WTC11 (cell line): ENCODE results near the gene PTH1R. TPM values are rescaled to one million over a fixed set of nuclear protein-coding genes. Genes with fewer than 3 reads are reported as not detected.

ENCODE experiments used
- ATAC-seq: fragments of 200-7000 bp; cut with Tn5 transposase; 2 replicates; pipeline ENCODE4 v1.10.0; 2021; ENCODE audit warnings: mild to moderate bottlenecking, moderate library complexity
- CTCF ChIA-PET: fragments of 300-600 bp; sonication (Branson Sonifier 250); formaldehyde crosslinking; loops from one replicate; lab custom pipeline; 2021; ENCODE audit warnings: antibody characterized with exemption; lab: Charles Lee
- POLR2A ChIA-PET: fragments of 350-600 bp; sonication (Branson Sonifier 250); formaldehyde crosslinking; loops from one replicate; lab custom pipeline; 2021; ENCODE audit warnings: antibody characterized with exemption; lab: Charles Lee
- DNase-seq: peaks from one replicate; pipeline ENCODE4 v3.0.0; 2021; ENCODE audit warnings: low spot score
- H3K27ac Mint-ChIP-seq: 2 replicates; pipeline ENCODE4 v1.8.0; 2021; ENCODE audit warnings: mixed read lengths
- H3K27me3 Mint-ChIP-seq: 2 replicates; pipeline ENCODE4 v1.8.0; 2021; ENCODE audit warnings: low read depth, mild to moderate bottlenecking, moderate library complexity, mixed read lengths
- H3K36me3 Mint-ChIP-seq: 2 replicates; pipeline ENCODE4 v1.8.0; 2021; ENCODE audit warnings: mixed read lengths
- H3K4me1 Mint-ChIP-seq: 2 replicates; pipeline ENCODE4 v1.8.0; 2022; ENCODE audit warnings: mixed read lengths
- H3K4me3 Mint-ChIP-seq: 2 replicates; pipeline ENCODE4 v1.8.0; 2021; ENCODE audit warnings: mild to moderate bottlenecking, moderate library complexity, mixed read lengths
- H3K9me3 Mint-ChIP-seq: 2 replicates; pipeline ENCODE4 v1.8.0; 2021; ENCODE audit warnings: mixed read lengths
- AFF4 ChIP-seq: sonication (generic); formaldehyde crosslinking; IDR thresholded peaks from 2 replicates; pipeline ENCODE4 v1.8.1; 2023; ENCODE audit warnings: mild to moderate bottlenecking, missing genetic modification reagents, borderline replicate concordance
- CDX4 ChIP-seq: fragments of 250-450 bp; sonication (Bioruptor Pico); IDR thresholded peaks from 2 replicates; pipeline ENCODE4 v1.9.0; 2021; ENCODE audit warnings: moderate library complexity, mild to moderate bottlenecking, inconsistent platforms, borderline replicate concordance
- ESRRA ChIP-seq: sonication (generic); formaldehyde crosslinking; IDR thresholded peaks from 2 replicates; pipeline ENCODE4 v1.8.1; 2022; ENCODE audit warnings: mild to moderate bottlenecking, missing genetic modification reagents, borderline replicate concordance
- FOXJ3 ChIP-seq: sonication (generic); formaldehyde crosslinking; IDR thresholded peaks from 2 replicates; pipeline ENCODE4 v1.9.0; 2021; ENCODE audit warnings: missing genetic modification reagents, mild to moderate bottlenecking, borderline replicate concordance
- FOXP1 ChIP-seq: sonication (generic); formaldehyde crosslinking; IDR thresholded peaks from 2 replicates; pipeline ENCODE4 v1.8.0; 2022; ENCODE audit warnings: missing genetic modification reagents, mild to moderate bottlenecking, moderate library complexity, borderline replicate concordance
- GABPB1 ChIP-seq: sonication (generic); formaldehyde crosslinking; IDR thresholded peaks from 2 replicates; pipeline ENCODE4 v1.8.1; 2023; ENCODE audit warnings: mild to moderate bottlenecking, missing genetic modification reagents
- IRF1 ChIP-seq: sonication (generic); formaldehyde crosslinking; IDR thresholded peaks from 2 replicates; pipeline ENCODE4 v1.8.0; 2023; ENCODE audit warnings: missing genetic modification reagents
- NR2C2 ChIP-seq: sonication (generic); formaldehyde crosslinking; IDR thresholded peaks from 2 replicates; pipeline ENCODE4 v1.8.0; 2022; ENCODE audit warnings: mild to moderate bottlenecking, missing genetic modification reagents
- NR3C1 ChIP-seq: sonication (generic); formaldehyde crosslinking; conservative IDR thresholded peaks from 2 replicates; pipeline ENCODE4 v1.8.1; 2023; ENCODE audit warnings: low read depth, mild to moderate bottlenecking, missing genetic modification reagents
- RELA ChIP-seq: sonication (generic); formaldehyde crosslinking; IDR thresholded peaks from 2 replicates; pipeline ENCODE4 v1.8.1; 2022; ENCODE audit warnings: missing genetic modification reagents, mild to moderate bottlenecking, borderline replicate concordance
- SMAD3 ChIP-seq: sonication (generic); formaldehyde crosslinking; IDR thresholded peaks from 2 replicates; pipeline ENCODE4 v1.8.0; 2022; ENCODE audit warnings: missing genetic modification reagents, mild to moderate bottlenecking, borderline replicate concordance
- SP1 ChIP-seq: sonication (generic); formaldehyde crosslinking; conservative IDR thresholded peaks from 2 replicates; pipeline ENCODE4 v1.8.1; 2022; ENCODE audit warnings: missing genetic modification reagents
- ZNF121 ChIP-seq: sonication (generic); formaldehyde crosslinking; IDR thresholded peaks from 2 replicates; pipeline ENCODE4 v1.8.0; 2023; ENCODE audit warnings: missing genetic modification reagents
- ZNF232 ChIP-seq: sonication (generic); formaldehyde crosslinking; IDR thresholded peaks from 2 replicates; pipeline ENCODE4 v1.8.0; 2022; ENCODE audit warnings: mild to moderate bottlenecking, missing genetic modification reagents
- ZNF317 ChIP-seq: sonication (generic); formaldehyde crosslinking; IDR thresholded peaks from 2 replicates; pipeline ENCODE4 v1.8.1; 2023; ENCODE audit warnings: low read depth, mild to moderate bottlenecking, moderate library complexity, missing genetic modification reagents, borderline replicate concordance
- total RNA-seq: library from RNA; stranded (reverse); gene quantifications from 3 replicates; pipeline ENCODE4 v1.2.3, GENCODE V29; 2021
- TF ChIP-seq, protein P1 (sequence below): fragments of 200-600 bp; IDR thresholded peaks from 2 replicates; pipeline ENCODE4 v1.8.0; 2022; ENCODE audit warnings: antibody characterized with exemption
- TF ChIP-seq, protein P2 (sequence below): fragments of 250-450 bp; sonication (Bioruptor Pico); IDR thresholded peaks from 2 replicates; pipeline ENCODE4 v1.9.0; 2021; ENCODE audit warnings: mild to moderate bottlenecking
- TF ChIP-seq, protein P3 (sequence below): sonication (generic); formaldehyde crosslinking; IDR thresholded peaks from 2 replicates; pipeline ENCODE4 v1.8.0; 2022; ENCODE audit warnings: mild to moderate bottlenecking, missing genetic modification reagents

Gene PTH1R
- total RNA-seq, 1 experiment from 2014 or later = 12.0 TPM

- Mint-ChIP-seq H3K27me3 (peaks cover 43% of the 10 kb centered on the region), H3K36me3 (no peaks in the 10 kb centered on the region), H3K4me1 (0 out of 2 replicates have a peak, but pooled peaks cover 3% of the 10 kb centered on the region), H3K4me3 (no peak overlapping the region), H3K9me3 (no peaks in the 10 kb centered on the region), H3K27ac (no peak overlapping the region)
- CTCF ChIA-PET = interaction anchor here (0.9 to 4.7 kb wide), 4 partner anchors 9 to 36 kb away, joined by 3 to 20 read pairs (median 4); no protein-coding TSS in a partner anchor
- POLR2A ChIA-PET = interaction anchor here (0.6 kb wide), 1 partner anchor 36 kb away, joined by 3 read pairs; no protein-coding TSS in a partner anchor
- TF ChIP-seq ZNF121 (CRISPR knock-in tag) (no peak), ESRRA (CRISPR knock-in tag) (no peak), RELA (CRISPR knock-in tag) (no peak), SP1 (CRISPR knock-in tag) (no peak), SMAD3 (CRISPR knock-in tag) (no peak), ZNF317 (CRISPR knock-in tag) (no peak), IRF1 (CRISPR knock-in tag) (no peak), NR3C1 (CRISPR knock-in tag) (no peak), AFF4 (CRISPR knock-in tag) (no peak), ZNF232 (CRISPR knock-in tag) (no peak), GABPB1 (no peak)
- TF ChIP-seq, protein P1, sequence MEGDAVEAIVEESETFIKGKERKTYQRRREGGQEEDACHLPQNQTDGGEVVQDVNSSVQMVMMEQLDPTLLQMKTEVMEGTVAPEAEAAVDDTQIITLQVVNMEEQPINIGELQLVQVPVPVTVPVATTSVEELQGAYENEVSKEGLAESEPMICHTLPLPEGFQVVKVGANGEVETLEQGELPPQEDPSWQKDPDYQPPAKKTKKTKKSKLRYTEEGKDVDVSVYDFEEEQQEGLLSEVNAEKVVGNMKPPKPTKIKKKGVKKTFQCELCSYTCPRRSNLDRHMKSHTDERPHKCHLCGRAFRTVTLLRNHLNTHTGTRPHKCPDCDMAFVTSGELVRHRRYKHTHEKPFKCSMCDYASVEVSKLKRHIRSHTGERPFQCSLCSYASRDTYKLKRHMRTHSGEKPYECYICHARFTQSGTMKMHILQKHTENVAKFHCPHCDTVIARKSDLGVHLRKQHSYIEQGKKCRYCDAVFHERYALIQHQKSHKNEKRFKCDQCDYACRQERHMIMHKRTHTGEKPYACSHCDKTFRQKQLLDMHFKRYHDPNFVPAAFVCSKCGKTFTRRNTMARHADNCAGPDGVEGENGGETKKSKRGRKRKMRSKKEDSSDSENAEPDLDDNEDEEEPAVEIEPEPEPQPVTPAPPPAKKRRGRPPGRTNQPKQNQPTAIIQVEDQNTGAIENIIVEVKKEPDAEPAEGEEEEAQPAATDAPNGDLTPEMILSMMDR = no peak
- DNase-seq (no peak), ATAC-seq (no peak)
Measured at GRCh38 chr3:46873521-46873920, 4.0 kb upstream of the PTH1R start.

- ATAC-seq = no peak
- Mint-ChIP-seq H3K9me3 (no peaks in the 10 kb centered on the region), H3K27ac (no peak overlapping the region)
Measured at GRCh38 chr3:46874430-46874829, 3.1 kb upstream of the PTH1R start.

DNA sequence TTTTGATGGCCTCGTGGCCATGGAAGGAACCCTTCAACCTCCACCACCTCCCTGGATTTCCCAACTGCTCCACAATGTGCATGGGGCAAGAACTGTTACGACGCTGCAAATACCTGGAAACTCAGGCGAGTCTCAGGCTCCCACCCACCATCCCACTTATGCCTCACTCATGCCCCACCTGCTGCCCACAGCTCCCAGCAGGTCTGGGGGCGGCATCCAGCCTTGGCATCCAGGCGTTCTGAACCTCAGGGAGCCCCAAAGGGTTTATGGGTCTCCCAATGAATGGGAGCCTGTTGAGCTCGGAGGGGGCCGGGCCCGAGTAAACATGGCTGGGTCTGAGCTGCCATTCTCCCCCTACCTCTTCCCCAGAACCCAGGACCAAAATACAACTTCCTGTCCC lies 2.0 kb upstream of the PTH1R start:
- Mint-ChIP-seq H3K4me1 (peaks cover 5% of the 10 kb centered on the region; the same call in 1 of the 2 replicates), H3K27me3 (peaks cover 63% of the 10 kb centered on the region), H3K36me3 (no peaks in the 10 kb centered on the region), H3K27ac (no peak overlapping the region), H3K9me3 (no peaks in the 10 kb centered on the region), H3K4me3 (no peak overlapping the region)
- CTCF ChIA-PET = no interaction called here
- DNase-seq (no peak), ATAC-seq (no peak)
- TF ChIP-seq, protein P2, sequence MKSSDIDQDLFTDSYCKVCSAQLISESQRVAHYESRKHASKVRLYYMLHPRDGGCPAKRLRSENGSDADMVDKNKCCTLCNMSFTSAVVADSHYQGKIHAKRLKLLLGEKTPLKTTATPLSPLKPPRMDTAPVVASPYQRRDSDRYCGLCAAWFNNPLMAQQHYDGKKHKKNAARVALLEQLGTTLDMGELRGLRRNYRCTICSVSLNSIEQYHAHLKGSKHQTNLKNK (CRISPR knock-in tag) = no peak
- TF ChIP-seq SMAD3 (CRISPR knock-in tag) = no peak
- no peak for TF ChIP-seq FOXP1
- no peak for TF ChIP-seq CDX4
- no peak for TF ChIP-seq NR2C2
- no peak for TF ChIP-seq FOXJ3 (CRISPR knock-in tag)
- POLR2A ChIA-PET = no interaction called here

More at GRCh38 chr3:46874430-46874829, 3.1 kb upstream of the PTH1R start:
- 0 out of 2 replicates have a peak, but pooled peaks cover 3% of the 10 kb centered on the region for H3K4me1 Mint-ChIP-seq
- POLR2A ChIA-PET = no interaction called here
- H3K36me3 Mint-ChIP-seq = no peaks in the 10 kb centered on the region
- CTCF ChIA-PET = interaction anchor here (0.5 to 4.7 kb wide), 2 partner anchors 35 to 245 kb away, joined by 4 to 20 read pairs; no protein-coding TSS in a partner anchor
- H3K4me3 Mint-ChIP-seq = no peak overlapping the region
- peaks cover 52% of the 10 kb centered on the region for H3K27me3 Mint-ChIP-seq
- DNase-seq = no peak
- TF ChIP-seq, protein P3, sequence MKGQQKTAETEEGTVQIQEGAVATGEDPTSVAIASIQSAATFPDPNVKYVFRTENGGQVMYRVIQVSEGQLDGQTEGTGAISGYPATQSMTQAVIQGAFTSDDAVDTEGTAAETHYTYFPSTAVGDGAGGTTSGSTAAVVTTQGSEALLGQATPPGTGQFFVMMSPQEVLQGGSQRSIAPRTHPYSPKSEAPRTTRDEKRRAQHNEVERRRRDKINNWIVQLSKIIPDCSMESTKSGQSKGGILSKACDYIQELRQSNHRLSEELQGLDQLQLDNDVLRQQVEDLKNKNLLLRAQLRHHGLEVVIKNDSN (CRISPR knock-in tag) = no peak
